OCI-LY7 (cell line): ENCODE results near the gene AEN.

Experiments
- CTCF ChIP-seq: fragments of 200-600 bp; sonication (generic); conservative IDR thresholded peaks from 2 replicates; pipeline ENCODE4 v1.5.1; 2014; ENCODE audit warnings: mild to moderate bottlenecking, antibody characterized with exemption, low read length, moderate library complexity, mixed read lengths
- EZH2phosphoT487 ChIP-seq: fragments of 200-600 bp; sonication (generic); IDR thresholded peaks from 2 replicates; pipeline ENCODE4 v1.6.1; 2018; ENCODE audit warnings: low read depth, borderline replicate concordance, mild to moderate bottlenecking, mixed run types, antibody characterized with exemption, low read length, moderate library complexity, mixed read lengths

GRCh38 chr15:88654430-88655102 is 33.4 kb downstream of the AEN start:
- TF ChIP-seq CTCF: no peak
- no peak for TF ChIP-seq EZH2phosphoT487
